WI38 (cell line): ENCODE results near the gene PHTF1.

Experiments
- H3K4me3 ChIP-seq: 2 replicates; pipeline ENCODE4 v1.5.1; 2011; ENCODE audit warnings: low read depth, mild to moderate bottlenecking, control low read depth, low read length
- TF ChIP-seq, protein P1 (sequence below): IDR thresholded peaks from 2 replicates; pipeline ENCODE4 v1.5.1; 2012; ENCODE audit warnings: low read depth, mild to moderate bottlenecking, control low read depth, low read length

The PHTF1 gene

DNA sequence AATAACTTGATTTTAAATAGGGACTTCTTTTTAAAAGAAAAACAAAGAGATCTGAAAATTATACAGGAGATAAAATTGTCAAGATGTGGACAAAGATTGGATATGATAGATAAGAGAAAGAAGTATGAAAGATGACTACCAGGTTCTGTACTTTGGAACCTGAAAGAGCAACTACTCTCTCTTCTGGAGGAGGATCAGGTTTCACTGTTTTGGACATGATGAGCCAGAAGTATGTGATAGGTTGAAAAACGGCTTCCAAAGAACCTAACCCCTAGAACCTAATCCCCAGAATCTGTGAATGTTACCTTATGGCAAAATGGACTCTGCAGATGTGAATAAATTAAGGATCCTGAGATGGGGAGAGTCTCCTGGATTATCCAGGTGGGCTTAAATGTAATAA is 26.8 kb upstream of the PHTF1 start:
- TF ChIP-seq, protein P1, sequence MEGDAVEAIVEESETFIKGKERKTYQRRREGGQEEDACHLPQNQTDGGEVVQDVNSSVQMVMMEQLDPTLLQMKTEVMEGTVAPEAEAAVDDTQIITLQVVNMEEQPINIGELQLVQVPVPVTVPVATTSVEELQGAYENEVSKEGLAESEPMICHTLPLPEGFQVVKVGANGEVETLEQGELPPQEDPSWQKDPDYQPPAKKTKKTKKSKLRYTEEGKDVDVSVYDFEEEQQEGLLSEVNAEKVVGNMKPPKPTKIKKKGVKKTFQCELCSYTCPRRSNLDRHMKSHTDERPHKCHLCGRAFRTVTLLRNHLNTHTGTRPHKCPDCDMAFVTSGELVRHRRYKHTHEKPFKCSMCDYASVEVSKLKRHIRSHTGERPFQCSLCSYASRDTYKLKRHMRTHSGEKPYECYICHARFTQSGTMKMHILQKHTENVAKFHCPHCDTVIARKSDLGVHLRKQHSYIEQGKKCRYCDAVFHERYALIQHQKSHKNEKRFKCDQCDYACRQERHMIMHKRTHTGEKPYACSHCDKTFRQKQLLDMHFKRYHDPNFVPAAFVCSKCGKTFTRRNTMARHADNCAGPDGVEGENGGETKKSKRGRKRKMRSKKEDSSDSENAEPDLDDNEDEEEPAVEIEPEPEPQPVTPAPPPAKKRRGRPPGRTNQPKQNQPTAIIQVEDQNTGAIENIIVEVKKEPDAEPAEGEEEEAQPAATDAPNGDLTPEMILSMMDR = no peak
- no peak overlapping the region for H3K4me3 ChIP-seq

DNA sequence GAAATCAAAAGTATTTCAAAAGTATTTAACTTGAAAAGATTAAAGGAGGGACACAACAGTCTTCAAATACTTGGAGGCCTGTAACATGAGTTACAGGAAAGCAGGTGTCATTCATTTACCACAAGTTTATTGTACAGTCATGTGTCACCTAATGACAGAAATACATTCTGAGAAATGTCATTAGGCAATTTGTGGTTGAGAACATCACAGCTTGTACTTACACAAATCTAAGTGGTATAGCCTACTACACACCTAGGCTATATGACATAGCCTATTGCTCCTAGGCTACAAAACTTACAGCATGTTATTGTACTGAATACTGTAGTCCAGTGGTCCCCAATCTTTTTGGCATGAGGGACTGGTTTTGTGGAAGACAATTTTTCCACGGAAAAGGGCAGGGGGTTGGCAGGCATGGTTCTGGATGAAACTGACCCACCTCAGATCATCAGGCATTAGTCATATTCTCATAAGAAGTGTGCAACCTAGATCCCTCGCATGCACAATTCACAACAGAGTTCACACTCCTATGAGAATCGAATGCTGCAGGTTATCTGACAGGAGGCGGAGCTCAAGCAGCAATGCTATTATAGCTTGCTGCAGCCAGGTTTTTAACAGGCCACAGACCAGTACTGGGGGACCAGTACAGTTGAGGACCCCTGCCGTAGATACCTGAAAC is 25.0 kb upstream of the PHTF1 start:
- H3K4me3 ChIP-seq = no peak overlapping the region
- TF ChIP-seq, protein P1 = no peak

DNA sequence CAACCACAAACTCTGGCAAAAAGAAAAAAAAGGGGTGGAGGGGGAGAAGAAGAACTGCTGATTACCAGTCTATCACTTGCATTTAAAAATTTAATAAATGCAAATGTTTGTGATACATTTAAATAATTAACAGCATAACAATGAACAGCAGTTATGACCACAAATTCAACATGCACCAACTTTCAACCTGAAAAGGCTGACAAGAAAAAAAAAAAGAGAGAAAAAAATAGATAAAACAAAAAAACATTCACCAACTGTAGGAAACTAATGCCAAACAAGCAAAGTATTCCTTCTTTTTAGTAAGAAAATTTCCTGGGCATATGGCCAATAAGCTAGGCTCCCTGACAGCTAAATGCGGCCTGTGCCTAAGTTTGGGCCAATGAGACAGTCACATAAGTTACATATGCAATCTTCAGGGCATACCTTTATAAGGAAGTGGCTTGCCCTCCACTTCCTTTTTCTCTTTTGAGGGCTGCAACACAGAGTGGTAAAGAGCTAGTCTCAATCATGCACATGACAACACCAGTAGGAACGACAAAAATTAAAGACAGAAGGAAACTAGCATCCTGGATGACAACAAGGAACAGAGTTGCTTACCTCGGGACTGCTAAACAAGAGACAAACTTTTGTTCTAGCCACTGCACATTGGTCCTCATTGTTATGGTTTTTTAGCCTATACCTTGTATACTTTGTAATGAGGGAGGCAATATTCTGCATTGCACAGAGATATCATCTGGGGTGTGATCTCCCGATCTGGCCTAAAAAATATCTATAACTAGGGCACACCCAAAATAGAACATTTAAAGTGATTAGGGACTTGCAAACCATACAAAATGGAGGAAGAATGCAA is 24.2 kb upstream of the PHTF1 start:
- TF ChIP-seq, protein P1 = no peak
- no peak overlapping the region for H3K4me3 ChIP-seq

DNA sequence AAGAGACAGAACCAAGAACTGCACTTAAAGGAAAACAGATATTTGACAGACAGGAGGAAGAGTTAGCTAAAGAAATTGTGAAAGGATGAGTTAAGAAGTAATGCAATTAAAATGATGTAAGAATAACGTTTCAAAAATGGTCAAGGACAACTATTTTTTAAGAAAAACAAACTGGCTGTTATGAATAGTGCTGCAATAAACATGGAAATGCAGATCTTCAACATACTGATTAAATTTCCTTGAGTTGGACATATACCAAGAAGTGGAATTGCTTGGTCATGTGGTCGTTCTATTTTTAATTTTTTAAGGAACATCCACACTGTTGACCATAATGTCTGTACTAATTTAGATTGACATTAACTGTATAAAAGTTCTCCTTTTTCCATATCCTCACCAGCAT is 23.1 kb upstream of the PHTF1 start:
- no peak overlapping the region for H3K4me3 ChIP-seq
- TF ChIP-seq, protein P1 = no peak

DNA sequence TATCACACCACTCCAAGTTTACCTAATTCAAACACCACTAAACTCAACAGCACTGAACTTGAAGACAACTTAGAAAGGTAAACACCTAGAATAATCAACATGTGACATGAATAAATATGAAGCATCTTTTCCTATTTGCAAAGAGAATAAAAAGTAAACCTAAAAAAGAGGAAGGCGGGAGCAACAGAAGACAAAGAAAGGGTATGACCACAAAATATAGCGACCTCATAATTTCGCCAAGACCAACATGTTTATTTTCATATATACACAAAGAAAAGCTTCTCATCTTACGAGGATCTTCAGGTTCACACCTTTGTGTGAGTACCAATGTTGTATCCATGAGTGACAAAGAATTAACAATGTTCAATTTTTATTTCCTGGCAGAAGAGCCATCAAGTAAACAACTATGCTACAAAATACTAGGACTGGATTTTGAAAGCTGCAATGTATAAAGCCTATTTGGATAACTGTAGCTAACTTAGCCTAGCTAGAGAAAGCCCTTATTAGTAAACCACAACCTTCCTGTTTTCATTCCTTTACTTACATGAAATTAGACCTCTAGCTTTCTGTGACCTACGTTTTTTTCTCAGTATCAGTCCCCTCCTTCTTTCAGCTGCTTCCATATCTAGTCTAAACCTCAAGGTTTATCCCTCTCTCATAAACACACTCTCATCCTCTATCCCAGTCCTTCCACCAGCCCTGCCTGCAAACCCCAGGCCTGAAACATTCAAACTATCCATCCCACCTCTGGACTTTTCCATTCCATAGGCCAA is 21.3 kb upstream of the PHTF1 start:
- TF ChIP-seq, protein P1 = no peak
- no peak overlapping the region for H3K4me3 ChIP-seq

DNA sequence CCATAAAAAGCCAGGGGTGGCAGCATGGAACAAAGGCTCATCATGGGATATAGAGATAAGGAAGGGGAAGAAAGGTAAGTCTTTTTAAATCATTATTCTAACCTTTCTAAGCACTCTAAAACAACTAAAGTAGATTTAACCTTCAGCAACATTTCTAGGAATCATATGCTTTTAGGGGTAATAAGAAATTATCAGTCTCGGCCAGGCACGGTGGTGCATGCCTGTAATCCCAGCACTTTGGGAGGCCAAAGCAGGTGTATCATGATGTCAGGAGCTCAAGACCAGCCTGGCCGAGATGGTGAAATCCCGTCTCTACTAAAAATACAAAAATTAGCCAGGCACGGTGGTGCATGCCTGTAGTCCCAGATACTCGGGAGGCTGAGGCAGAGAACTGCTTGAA is 20.3 kb upstream of the PHTF1 start:
- H3K4me3 ChIP-seq = no peak overlapping the region
- TF ChIP-seq, protein P1 = no peak

DNA sequence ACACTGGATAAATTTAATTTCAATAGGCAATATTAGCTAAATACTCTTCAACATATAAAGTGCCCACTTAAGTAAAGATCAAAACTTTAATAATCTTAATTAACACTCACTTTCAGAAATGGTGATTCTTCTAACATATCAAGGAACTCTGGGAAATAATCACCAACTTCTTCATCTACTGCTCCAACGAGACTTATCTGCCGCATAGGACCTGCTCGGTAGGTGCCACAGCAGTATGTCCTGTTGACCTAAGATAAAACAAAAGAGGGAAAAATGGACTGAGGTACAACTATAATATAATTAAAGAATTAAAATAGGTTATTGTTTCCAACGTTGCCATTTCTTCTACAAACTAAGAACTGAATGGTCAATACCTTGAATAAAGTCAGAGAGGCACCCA is 18.3 kb upstream of the PHTF1 start:
- H3K4me3 ChIP-seq = no peak overlapping the region
- TF ChIP-seq, protein P1 = no peak
